Body of pancreas (tissue), 4 donors: ENCODE data around the gene SLC37A1. TPM values are rescaled to one million over a fixed set of nuclear protein-coding genes. Genes with fewer than 3 reads are reported as not detected.

Experiments used
- ATAC-seq: fragments of 150-250 bp; one replicate; pipeline ENCODE4 v1.9.1; 2016
- DNase-seq, 4 donors: peaks; one replicate each; pipeline ENCODE4 v3.0.0-alpha.2; 2019
- H3K27ac ChIP-seq, 4 donors: fragments of 200-600 bp; sonication (generic); 1 replicate in 3 of 4; 2 replicates in 1 of 4; pipeline versions ENCODE4 v1.5.1 to v1.6.1; 2016 to 2019; ENCODE audit warnings: mild to moderate bottlenecking in 1 of 4, mixed read lengths in 1 of 4, moderate library complexity in 1 of 4
- H3K27me3 ChIP-seq, 2 donors: fragments of 200-600 bp; sonication (generic); one replicate each; pipeline ENCODE4 v1.6.0; 2016; ENCODE audit warnings: mild to moderate bottlenecking in 1 of 2
- H3K36me3 ChIP-seq, 2 donors: fragments of 200-600 bp; sonication (generic); replicated peaks in 1 of 2; 2 replicates each; pipeline ENCODE4 v1.5.1; 2016; ENCODE audit warnings: low read depth in 2 of 2; ENCODE audit not compliant: insufficient read depth in 1 of 2
- H3K4me1 ChIP-seq: fragments of 200-600 bp; sonication (generic); one replicate; pipeline ENCODE4 v1.6.0; 2016
- H3K4me3 ChIP-seq, 2 donors: fragments of 200-600 bp; sonication (generic); 1 replicate in 1 of 2; 2 replicates in 1 of 2; pipeline ENCODE4 v1.5.1; 2016 to 2019
- H3K9me3 ChIP-seq, 3 donors: fragments of 200-600 bp; sonication (generic); 1 replicate in 2 of 3; 2 replicates in 1 of 3; pipeline ENCODE4 v1.5.1; 2016
- POLR2A ChIP-seq, 3 donors: fragments of 450-650 bp; IDR thresholded peaks; one replicate each; pipeline ENCODE4 v1.6.1; 2016; ENCODE audit warnings: antibody characterized with exemption in 3 of 3, mild to moderate bottlenecking in 2 of 3
- WGBS, 2 donors: methylation state at CpG; one replicate each; pipeline ENCODE4 v1.1.5; 2017; 5-methylcytosine and 5-hydroxymethylcytosine counted together
- intact Hi-C: fragments of 100-400 bp; cut with DNase I; formaldehyde crosslinking; loops from one replicate; pipeline ENCODE4 v1.15.1; 2023
- total RNA-seq, 2 donors: library from RNA; depleted of rRNA; stranded (reverse); fragments of >200 nt; gene quantifications; one replicate each; pipeline ENCODE4 v1.1.0, GENCODE V29; 2016
- TF ChIP-seq, protein P1 (sequence below), 7 experiments: fragments of 450-650 bp in 4 of 7; fragments of 200-600 bp in 3 of 7; sonication (generic) in 3 of 7; IDR thresholded peaks; one replicate each; pipeline ENCODE4 v1.5.1; 2016 to 2019; ENCODE audit warnings: antibody characterized with exemption in 7 of 7

Gene SLC37A1
- total RNA-seq, 2 donors from 2014 or later = 6.3 to 16.3 TPM

DNA sequence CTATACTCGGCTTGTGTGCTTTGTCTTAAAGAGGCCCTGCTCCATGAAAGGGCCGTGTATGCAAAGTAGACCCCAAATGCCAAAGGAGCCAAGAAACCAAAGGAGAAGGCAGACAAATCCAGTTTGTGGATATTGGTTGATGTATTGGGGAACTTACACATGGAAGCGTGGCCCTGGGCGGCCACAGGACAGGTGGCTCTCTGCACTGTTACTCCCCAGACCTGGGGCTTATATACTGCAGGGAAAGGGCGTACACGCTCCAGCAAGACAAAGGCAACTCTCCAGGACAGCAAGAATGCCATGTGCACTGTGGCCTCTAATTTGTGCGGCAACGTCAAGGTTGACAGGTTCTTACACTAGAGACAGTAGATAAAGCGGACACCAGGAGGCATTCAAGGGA, 42.4 kb upstream of the SLC37A1 start:
- TF ChIP-seq, protein P1, sequence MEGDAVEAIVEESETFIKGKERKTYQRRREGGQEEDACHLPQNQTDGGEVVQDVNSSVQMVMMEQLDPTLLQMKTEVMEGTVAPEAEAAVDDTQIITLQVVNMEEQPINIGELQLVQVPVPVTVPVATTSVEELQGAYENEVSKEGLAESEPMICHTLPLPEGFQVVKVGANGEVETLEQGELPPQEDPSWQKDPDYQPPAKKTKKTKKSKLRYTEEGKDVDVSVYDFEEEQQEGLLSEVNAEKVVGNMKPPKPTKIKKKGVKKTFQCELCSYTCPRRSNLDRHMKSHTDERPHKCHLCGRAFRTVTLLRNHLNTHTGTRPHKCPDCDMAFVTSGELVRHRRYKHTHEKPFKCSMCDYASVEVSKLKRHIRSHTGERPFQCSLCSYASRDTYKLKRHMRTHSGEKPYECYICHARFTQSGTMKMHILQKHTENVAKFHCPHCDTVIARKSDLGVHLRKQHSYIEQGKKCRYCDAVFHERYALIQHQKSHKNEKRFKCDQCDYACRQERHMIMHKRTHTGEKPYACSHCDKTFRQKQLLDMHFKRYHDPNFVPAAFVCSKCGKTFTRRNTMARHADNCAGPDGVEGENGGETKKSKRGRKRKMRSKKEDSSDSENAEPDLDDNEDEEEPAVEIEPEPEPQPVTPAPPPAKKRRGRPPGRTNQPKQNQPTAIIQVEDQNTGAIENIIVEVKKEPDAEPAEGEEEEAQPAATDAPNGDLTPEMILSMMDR (IDR thresholded peaks at IDR 0.05) = no peak
- no peak for TF ChIP-seq POLR2A (IDR thresholded peaks at IDR 0.05)
- Histone ChIP-seq H3K27ac (no peak overlapping the region), H3K36me3 (no peaks in the 10 kb centered on the region), H3K4me1 (peaks cover 23% of the 10 kb centered on the region), H3K9me3 (no peaks in the 10 kb centered on the region), H3K4me3 (no peak overlapping the region), H3K27me3 (no peaks in the 10 kb centered on the region)
- intact Hi-C loops = no loop called here
- no peak for DNase-seq
- WGBS, 2 donors = 91 to 94% methylated on average over 9 of the region's 9 CpGs
- no peak for ATAC-seq

DNA sequence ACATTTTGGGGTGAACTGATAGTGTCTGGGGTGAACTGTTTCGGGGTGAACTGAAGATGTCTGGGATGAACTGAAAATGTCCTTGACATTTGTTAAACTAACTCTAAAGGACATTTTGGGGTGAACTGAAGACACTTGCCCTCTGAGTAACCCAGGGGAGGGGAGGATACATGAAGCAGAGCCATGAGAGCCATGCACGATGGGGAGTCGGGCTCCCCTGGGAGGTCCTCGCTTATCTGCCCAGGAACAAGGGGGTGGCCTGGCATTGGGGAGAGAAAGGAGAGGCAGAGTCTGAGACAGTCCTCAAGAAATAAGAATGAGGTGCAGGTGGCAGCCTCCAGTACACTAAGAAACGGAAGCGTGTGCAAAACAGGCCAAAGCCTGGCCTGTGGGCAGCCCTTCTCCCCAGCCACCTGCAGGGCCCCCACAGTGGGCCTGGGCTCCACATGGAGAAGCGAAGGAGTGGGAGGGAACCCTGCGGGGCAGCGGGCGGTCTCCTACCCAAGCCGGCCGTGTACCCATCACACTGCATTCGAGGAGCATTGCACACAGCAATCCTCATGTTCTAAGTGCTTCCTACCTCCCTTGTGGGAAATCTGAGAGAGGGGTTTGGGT, 41.8 kb upstream of the SLC37A1 start:
- no peaks in the 10 kb centered on the region for H3K27me3 ChIP-seq
- H3K36me3 ChIP-seq = no peaks in the 10 kb centered on the region
- intact Hi-C loops = no loop called here
- H3K9me3 ChIP-seq = no peaks in the 10 kb centered on the region
- 85 to 91% methylated on average over 13 of the region's 13 CpGs for WGBS, 2 donors
- H3K27ac ChIP-seq = no peak overlapping the region
- no peak overlapping the region for H3K4me3 ChIP-seq
- ATAC-seq (no peak), DNase-seq (no peak)
- TF ChIP-seq, protein P1 (IDR thresholded peaks at IDR 0.05) = no peak
- TF ChIP-seq POLR2A (IDR thresholded peaks at IDR 0.05) = no peak
- peaks cover 20% of the 10 kb centered on the region for H3K4me1 ChIP-seq

GRCh38 chr21:42472521-42472920, 41.1 kb upstream of the SLC37A1 start:
- intact Hi-C loops = no loop called here

GRCh38 chr21:42473498-42474042, 40.1 kb upstream of the SLC37A1 start:
- H3K36me3 ChIP-seq = no peaks in the 10 kb centered on the region
- no peak for TF ChIP-seq POLR2A (IDR thresholded peaks at IDR 0.05)
- TF ChIP-seq, protein P1 (IDR thresholded peaks at IDR 0.05) = no peak
- H3K27me3 ChIP-seq = no peaks in the 10 kb centered on the region
- intact Hi-C loops = no loop called here
- peaks cover 17% of the 10 kb centered on the region for H3K4me1 ChIP-seq
- peak overlapping the region; percentile 9 to 84 (median 72) for H3K27ac ChIP-seq
- H3K4me3 ChIP-seq = no peak overlapping the region
- no peak for ATAC-seq
- H3K9me3 ChIP-seq = no peaks in the 10 kb centered on the region
- DNase-seq = no peak
- WGBS, 2 donors = 74 to 81% methylated on average over 9 of the region's 9 CpGs

More at GRCh38 chr21:42472521-42472920, 41.1 kb upstream of the SLC37A1 start:
- no peak for ATAC-seq
- H3K27ac ChIP-seq = no peak overlapping the region
- H3K4me1 ChIP-seq = peaks cover 13% of the 10 kb centered on the region
- no peak for DNase-seq
- no peaks in the 10 kb centered on the region for H3K9me3 ChIP-seq
- no peak for TF ChIP-seq POLR2A (IDR thresholded peaks at IDR 0.05)
- TF ChIP-seq, protein P1 (IDR thresholded peaks at IDR 0.05) = no peak
- H3K27me3 ChIP-seq = no peaks in the 10 kb centered on the region
- 85 to 88% methylated on average over 7 of the region's 7 CpGs for WGBS, 2 donors
- H3K4me3 ChIP-seq = no peak overlapping the region
- no peaks in the 10 kb centered on the region for H3K36me3 ChIP-seq
